K562 treated with DMSO at 1 percent for 12 hours (cell line): ENCODE data around the gene ZFP57. TPM values are rescaled to one million over a fixed set of nuclear protein-coding genes. Genes with fewer than 3 reads are reported as not detected.

Source experiments
- total RNA-seq: library from RNA; unstranded; fragments of 300-600 nt; gene quantifications from 2 replicates; pipeline ENCODE4 v1.2.3, GENCODE V29; 2022; ENCODE audit not compliant: insufficient read depth

Gene ZFP57
- total RNA-seq: not detected in 2 replicates

GRCh38 chr6:29680904-29681303 lies at the start of gene ZFP57:
Gene ZFP57 (minus strand): TSS chr6:29681152. CDS start chr6:29677003, 4,149 bp downstream.

GRCh38 chr6:29723262-29723665 lies 42.3 kb upstream of the ZFP57 start, which contains the start of gene HLA-F:
Gene HLA-F (plus strand): TSS chr6:29723434. CDS start chr6:29723464, 30 bp downstream.

GRCh38 chr6:29656798-29657197 lies 24.2 kb downstream of the ZFP57 start, which contains the start of gene MOG:
Gene MOG (plus strand): TSS chr6:29657092. CDS start chr6:29657210, 118 bp downstream.

GRCh38 chr6:29632789-29633533 lies 48.0 kb downstream of the ZFP57 start, which contains the start of gene GABBR1:
Gene GABBR1 (minus strand): TSS chr6:29633183. CDS start chr6:29632385, 798 bp downstream.

Other genes with a start within 250 kb of the ZFP57 start
- not detected in 2 replicates for gene OR10C1, start 241.8 kb downstream of the ZFP57 start, total RNA-seq
- not detected in 2 replicates for gene OR11A1, start 224.1 kb downstream of the ZFP57 start, total RNA-seq
- not detected in 2 replicates for gene OR2H1, start 224.0 kb downstream of the ZFP57 start, total RNA-seq
- gene MAS1L, start 193.2 kb downstream of the ZFP57 start, total RNA-seq: not detected in 2 replicates
- gene UBD, start 121.4 kb downstream of the ZFP57 start, total RNA-seq: not detected in 2 replicates
- not detected in 2 replicates for gene OR2H2, start 96.0 kb downstream of the ZFP57 start, total RNA-seq
- 3.0 and 13.3 TPM in 2 replicates for gene GABBR1, start 48.0 kb downstream of the ZFP57 start, total RNA-seq
- gene MOG, start 24.1 kb downstream of the ZFP57 start, total RNA-seq: not detected in 2 replicates
- not detected in 2 replicates for gene HLA-F, start 42.3 kb upstream of the ZFP57 start, total RNA-seq
- not detected in 2 replicates for gene HLA-G, start 146.7 kb upstream of the ZFP57 start, total RNA-seq